ENCODE results near the gene CEP112.
A peak's percentile ranks its signal among the peaks of the same experiment; 100 is the strongest.

CEP112 gene

DNA sequence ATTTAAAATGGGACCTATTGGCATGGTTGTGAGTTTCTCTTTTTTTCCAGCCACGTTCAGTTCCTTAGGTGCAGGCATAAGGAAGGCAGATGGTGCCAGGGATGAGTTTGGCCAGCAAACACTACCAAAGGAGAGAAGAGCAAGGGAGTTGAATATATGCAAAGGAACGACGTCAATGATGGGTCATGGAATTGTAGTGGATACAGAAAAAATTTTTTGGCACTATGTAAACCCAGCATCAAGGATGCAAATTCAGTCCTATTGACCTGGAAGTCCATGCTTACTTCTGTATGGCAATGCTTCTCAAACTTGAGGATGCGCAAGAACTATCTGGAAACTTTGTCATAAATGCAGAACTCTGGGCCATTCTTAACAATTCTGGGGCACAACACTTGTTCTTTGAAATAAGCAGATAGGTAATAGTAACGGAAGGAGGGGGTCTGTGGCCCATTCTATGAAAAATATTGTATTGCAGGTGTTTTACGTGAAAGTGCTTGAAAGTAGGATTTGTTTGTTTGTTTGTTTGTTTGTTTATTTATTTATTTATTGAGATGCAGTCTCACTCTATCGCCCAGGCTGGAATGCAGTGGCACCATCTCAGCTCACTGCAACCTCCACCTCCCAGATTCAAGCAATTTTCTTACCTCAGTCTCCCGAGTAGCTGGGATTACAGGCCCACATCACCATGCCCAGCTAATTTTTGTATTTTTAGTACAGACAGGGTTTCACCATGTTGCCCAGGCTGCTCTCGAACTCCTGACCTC is 19.3 kb upstream of the CEP112 start:
- DNase-seq (ENCODE audit: low read depth, low spot score) = no peak

GRCh38 chr17:66210208-66210574 is 18.3 kb upstream of the CEP112 start:
- no peak for DNase-seq (ENCODE audit: low read depth, low spot score)

DNA sequence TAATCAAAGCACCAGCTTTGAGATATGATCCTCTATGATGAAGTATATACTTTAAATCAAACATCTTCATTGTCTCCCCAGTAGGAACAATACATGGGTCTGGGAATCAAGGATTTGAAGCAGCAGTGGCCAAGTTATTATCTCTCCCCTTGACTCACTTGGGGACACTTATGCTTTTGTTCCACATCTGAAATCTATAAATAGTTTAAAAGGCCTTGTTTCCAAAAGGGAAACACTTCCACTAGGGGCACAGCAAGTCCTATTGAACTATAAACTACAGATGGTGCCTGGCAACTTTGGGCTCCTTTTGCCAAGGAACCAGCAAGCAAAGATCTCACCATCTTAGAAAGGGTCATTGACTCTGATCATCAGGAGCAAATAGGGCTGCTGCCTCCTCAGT is 16.0 kb upstream of the CEP112 start:
- no peak for DNase-seq (ENCODE audit: low read depth, low spot score)

DNA sequence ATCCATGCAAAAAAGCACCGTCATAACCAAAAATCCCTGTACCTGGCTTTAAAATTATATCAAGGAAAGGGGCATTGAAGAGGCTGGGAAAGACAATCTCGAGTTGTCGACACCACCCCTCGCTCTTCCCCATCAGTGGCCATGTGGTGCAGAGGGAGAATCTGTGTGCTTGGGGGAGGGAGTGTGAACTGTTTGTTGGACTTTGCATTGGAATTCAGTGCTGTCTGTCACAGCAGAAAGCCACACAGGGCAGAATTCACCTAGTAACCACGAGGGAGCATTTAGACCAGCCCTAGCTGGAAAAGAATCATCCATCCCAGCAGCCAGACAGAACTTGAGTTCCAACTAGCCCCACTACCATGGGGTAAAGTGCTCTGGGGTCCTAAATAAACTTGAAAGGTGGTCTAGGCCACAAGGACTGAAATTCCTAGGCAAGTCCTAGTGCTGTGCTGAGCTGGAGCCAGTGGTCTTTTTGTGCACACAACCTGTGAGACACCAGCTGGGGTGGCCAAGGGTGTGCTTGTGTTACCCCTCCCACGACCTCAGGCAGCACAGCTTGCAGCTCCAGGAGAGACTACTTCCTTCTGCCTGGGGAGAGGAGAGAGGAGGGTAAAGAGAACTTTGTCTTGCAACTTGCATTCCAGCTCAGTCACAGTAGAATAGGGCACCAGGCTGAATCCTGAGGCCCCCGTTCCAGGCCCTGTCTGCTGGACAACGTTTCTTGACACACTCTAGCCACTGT is 11.5 kb upstream of the CEP112 start:
- DNase-seq (ENCODE audit: low read depth, low spot score) = peak; percentile 13

- DNase-seq (ENCODE audit: low read depth, low spot score) = peak; percentile 41
These were observed 8.8 kb upstream of the CEP112 start for GRCh38 chr17:66200685-66201092.

DNA sequence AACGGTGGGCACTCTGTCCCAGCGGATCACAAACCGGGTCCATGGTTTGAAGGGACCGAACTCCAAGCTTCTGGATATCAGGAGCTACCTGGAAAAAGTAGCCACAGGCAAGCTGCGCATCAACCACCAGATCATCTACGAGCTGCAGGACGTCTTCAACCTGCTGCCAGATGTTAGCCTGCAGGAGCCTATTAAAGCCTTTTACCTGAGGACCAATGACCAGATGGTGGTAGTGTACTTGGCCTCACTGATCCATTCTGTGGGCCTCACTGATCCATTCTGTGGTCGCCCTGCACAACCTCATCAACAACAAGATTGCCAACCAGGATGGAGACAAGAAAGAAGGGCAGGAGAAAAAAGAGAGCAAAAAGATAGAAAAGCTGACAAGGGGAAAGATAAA is 6.3 kb upstream of the CEP112 start:
- DNase-seq (ENCODE audit: low read depth, low spot score) = no peak

- no peak for DNase-seq (ENCODE audit: low read depth, low spot score)
These were observed 400 bp upstream of the CEP112 start for GRCh38 chr17:66192378-66192687.

GRCh38 chr17:66190738-66191592 is 968 bp downstream of the CEP112 start:
- no peak for DNase-seq (ENCODE audit: low read depth, low spot score)

DNA sequence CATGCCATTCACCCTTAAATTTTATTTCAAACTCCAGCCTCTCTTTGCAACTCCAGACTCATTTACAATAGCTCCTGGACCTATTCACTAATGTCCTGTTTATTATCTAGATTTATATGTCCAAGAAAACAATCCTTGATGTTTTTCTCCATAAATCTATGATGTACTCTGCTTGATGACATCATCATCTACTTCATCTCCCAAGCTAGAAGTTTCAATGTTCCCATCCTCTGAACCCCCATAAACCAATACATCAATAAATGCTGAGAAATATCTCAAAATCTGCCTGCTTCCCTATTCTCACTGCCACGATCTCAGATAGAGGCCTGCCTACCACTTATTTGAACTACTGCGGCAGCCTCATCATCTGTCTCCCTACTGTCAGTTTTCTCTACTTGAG is 4.2 kb downstream of the CEP112 start:
- DNase-seq (ENCODE audit: low read depth, low spot score) = no peak

GRCh38 chr17:66185862-66186261 is 6.1 kb downstream of the CEP112 start:
- DNase-seq (ENCODE audit: low read depth, low spot score) = no peak

DNA sequence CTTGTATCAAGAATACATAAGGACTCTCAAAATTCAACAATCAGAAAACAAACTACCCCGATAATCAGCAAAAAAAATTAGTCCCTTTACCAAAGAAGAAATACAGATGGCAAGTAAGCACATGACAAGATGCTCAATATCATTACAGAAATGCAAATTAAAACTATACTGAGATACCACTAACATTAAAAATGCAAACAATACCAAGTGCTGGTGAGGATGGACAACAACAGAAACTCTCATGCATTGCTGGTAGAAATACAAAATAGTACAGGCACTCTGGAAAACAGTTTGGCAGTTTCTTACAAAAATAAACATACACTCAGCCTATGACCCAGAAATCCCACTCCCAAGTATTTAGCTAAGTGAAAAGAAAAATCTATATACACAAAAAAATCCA is 7.5 kb downstream of the CEP112 start:
- no peak for DNase-seq (ENCODE audit: low read depth, low spot score)

DNA sequence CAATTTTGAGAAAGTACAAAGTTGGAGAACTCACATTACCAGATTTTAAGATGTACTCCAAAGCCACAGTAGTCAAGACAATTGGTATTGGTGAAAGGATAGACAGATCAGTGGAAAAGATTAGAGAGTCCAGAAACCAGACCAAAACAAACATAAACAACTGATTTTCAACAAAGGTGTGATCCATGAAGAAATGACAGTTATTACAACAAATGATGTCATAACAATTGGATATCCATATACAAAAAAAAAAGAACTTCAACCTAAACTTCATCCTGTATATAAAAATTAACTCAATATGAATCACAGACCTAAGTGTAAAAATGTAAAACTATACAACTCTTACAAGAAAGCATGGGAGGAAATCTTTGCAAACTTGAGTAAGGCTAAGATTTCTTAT is 8.4 kb downstream of the CEP112 start:
- DNase-seq (ENCODE audit: low read depth, low spot score) = no peak

- no peak for DNase-seq (ENCODE audit: low read depth, low spot score)
These were observed 13.3 kb downstream of the CEP112 start for GRCh38 chr17:66178642-66179041.

GRCh38 chr17:66177048-66177447 is 14.9 kb downstream of the CEP112 start:
- no peak for DNase-seq (ENCODE audit: low read depth, low spot score)

- no peak for DNase-seq (ENCODE audit: low read depth, low spot score)
These were observed 16.0 kb downstream of the CEP112 start for GRCh38 chr17:66175892-66176291.

- no peak for DNase-seq (ENCODE audit: low read depth, low spot score)
These were observed 19.2 kb downstream of the CEP112 start for GRCh38 chr17:66172691-66173223.

DNA sequence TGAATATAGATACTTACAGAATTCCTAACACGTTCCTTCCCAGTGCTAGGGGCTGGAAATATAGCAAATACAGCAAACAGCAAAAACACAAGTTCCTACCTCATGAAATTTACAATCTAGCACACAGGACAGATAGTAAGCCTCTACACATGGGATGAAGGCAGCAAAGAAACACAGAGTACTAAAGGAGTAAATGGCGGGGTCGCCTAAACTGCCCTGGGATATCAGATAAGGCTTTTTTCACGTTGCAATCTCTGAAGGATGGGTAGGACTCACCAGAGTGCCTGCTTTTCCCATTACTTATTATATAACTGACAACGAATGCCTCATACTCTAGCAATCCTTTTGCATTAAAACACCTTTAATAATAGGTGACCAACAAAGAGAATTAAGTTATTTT is 19.8 kb downstream of the CEP112 start:
- DNase-seq (ENCODE audit: low read depth, low spot score) = no peak

DNA sequence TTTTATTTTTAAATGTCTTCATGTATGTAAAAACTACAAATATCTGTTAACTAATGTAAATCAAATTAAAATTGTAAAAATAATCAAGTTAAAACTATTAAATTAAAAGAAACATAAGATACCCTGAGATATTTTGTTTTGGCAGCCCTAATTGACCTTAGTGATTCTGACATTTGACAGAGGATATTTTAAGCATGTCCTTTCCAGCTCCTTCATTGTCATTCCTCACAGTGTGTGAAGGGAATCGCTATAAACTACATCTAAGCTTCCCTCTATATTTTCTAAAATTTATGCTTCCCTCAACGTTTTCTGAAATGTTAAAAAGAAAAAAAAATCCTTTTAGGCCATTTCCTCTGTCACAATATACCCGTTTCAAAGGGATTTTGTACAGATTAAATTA is 20.2 kb downstream of the CEP112 start:
- no peak for DNase-seq (ENCODE audit: low read depth, low spot score)

GRCh38 chr17:66171172-66171571 is 20.8 kb downstream of the CEP112 start:
- DNase-seq (ENCODE audit: low read depth, low spot score) = no peak

- DNase-seq (ENCODE audit: low read depth, low spot score) = no peak
These were observed 22.1 kb downstream of the CEP112 start for GRCh38 chr17:66169839-66170238.

- no peak for DNase-seq (ENCODE audit: low read depth, low spot score)
These were observed 24.6 kb downstream of the CEP112 start for GRCh38 chr17:66167189-66167815.
